ENCODE results near the gene TRAPPC14. TPM values are rescaled to one million over a fixed set of nuclear protein-coding genes. Genes with fewer than 3 reads are reported as not detected.

The TRAPPC14 gene
- total RNA-seq, 2 donors from 2014 or later, result 7.3 to 27.7 TPM

GRCh38 chr7:100171840-100172239 lies 13.3 kb upstream of the TRAPPC14 start:
- Histone ChIP-seq H3K27me3 (peaks cover 0 to 35% of the 10 kb centered on the region in 2 donors), H3K27ac (no peak overlapping the region), H3K4me1 (peaks cover 33% of the 10 kb centered on the region), H3K9me3 (no peaks in the 10 kb centered on the region), H3K36me3 (replicated peaks in 1 of 2; ENCODE audit: insufficient read depth in 1 of 2, low read depth in 2 of 2) (no peaks in the 10 kb centered on the region), H3K4me3 (no peak overlapping the region)
- WGBS, 2 donors, result 25 to 55% methylated on average over 9 to 22 of the region's 22 CpGs
- intact Hi-C loops (cut with DNase I), result no loop called here
- DNase-seq, result no peak
- TF ChIP-seq CTCF (IDR thresholded peaks at IDR 0.05) (no peak), POLR2A (IDR thresholded peaks at IDR 0.05) (no peak)
- no peak for ATAC-seq

GRCh38 chr7:100171087-100171681 lies 12.7 kb upstream of the TRAPPC14 start:
- WGBS, 2 donors, result 0 to 2% methylated on average over 2 to 47 of the region's 61 CpGs
- H3K4me3 ChIP-seq, result no peak overlapping the region
- intact Hi-C loops (cut with DNase I), result no loop called here

GRCh38 chr7:100170101-100170897 lies 11.8 kb upstream of the TRAPPC14 start:
- no peak for DNase-seq
- Histone ChIP-seq H3K9me3 (no peaks in the 10 kb centered on the region), H3K27ac (no peak overlapping the region), H3K4me1 (peaks cover 31% of the 10 kb centered on the region), H3K27me3 (peaks cover 0 to 46% of the 10 kb centered on the region in 2 donors), H3K36me3 (replicated peaks in 1 of 2; ENCODE audit: insufficient read depth in 1 of 2, low read depth in 2 of 2) (no peaks in the 10 kb centered on the region), H3K4me3 (no peak overlapping the region)
- intact Hi-C loops (cut with DNase I), result no loop called here
- ATAC-seq, result no peak
- 72 to 84% methylated on average over 11 of the region's 11 CpGs for WGBS, 2 donors
- no peak for TF ChIP-seq CTCF (IDR thresholded peaks at IDR 0.05)
- no peak for TF ChIP-seq POLR2A (IDR thresholded peaks at IDR 0.05)

More at GRCh38 chr7:100171087-100171681, 12.7 kb upstream of the TRAPPC14 start:
- H3K9me3 ChIP-seq, result no peaks in the 10 kb centered on the region
- peaks cover 31% of the 10 kb centered on the region for H3K4me1 ChIP-seq
- peak; percentile 34 for ATAC-seq
- TF ChIP-seq CTCF (IDR thresholded peaks at IDR 0.05) (no peak), POLR2A (IDR thresholded peaks at IDR 0.05) (no peak)
- no peak overlapping the region for H3K27ac ChIP-seq
- peaks cover 0 to 42% of the 10 kb centered on the region in 2 donors for H3K27me3 ChIP-seq
- no peaks in the 10 kb centered on the region for H3K36me3 ChIP-seq (replicated peaks in 1 of 2; ENCODE audit: insufficient read depth in 1 of 2, low read depth in 2 of 2)
- no peak for DNase-seq

DNA sequence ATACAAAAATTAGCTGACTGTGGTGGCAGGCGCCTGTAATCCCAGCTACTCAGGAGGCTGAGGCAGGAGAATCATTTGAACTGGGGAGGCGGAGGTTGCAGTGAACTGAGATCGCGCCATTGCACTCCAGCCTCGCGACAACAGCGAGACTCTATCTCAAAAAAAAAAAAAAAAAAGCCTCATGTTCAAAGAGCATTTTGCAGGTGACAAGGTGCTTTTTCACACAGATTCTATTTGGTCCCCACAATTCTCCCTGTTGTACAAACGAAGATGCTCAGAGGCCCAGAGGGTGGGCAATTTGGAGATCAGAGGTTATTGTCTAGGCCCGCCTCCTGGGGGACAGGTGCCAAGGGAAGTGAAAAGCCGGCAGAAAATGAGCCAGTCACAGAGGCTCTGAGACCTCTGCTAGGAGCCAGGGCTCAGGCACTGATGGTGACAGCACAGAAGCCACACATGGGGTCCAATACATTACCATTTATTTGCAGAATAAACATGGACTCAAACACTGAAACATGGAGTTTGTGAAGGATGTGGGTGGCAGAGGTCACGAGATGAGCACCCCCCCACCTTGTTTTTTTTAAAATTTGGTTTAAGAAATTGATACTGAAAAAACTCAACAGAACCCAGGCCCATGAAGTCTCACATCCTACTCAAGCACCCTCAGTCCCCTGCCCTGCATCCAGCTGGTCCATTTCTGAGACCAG lies 10.8 kb upstream of the TRAPPC14 start:
- peaks cover 31% of the 10 kb centered on the region for H3K4me1 ChIP-seq
- DNase-seq (no peak), ATAC-seq (no peak)
- H3K27me3 ChIP-seq, result peaks cover 0 to 46% of the 10 kb centered on the region in 2 donors
- H3K4me3 ChIP-seq, result no peak overlapping the region
- no peaks in the 10 kb centered on the region for H3K9me3 ChIP-seq
- no peak overlapping the region for H3K27ac ChIP-seq
- 76 to 83% methylated on average over 11 of the region's 11 CpGs for WGBS, 2 donors
- TF ChIP-seq POLR2A (IDR thresholded peaks at IDR 0.05), result no peak
- TF ChIP-seq CTCF (IDR thresholded peaks at IDR 0.05), result no peak
- intact Hi-C loops (cut with DNase I), result no loop called here
- no peaks in the 10 kb centered on the region for H3K36me3 ChIP-seq (replicated peaks in 1 of 2; ENCODE audit: insufficient read depth in 1 of 2, low read depth in 2 of 2)
